HG03066 (cell line): ENCODE results near the gene DDO.

Experiments
- ATAC-seq: cut with Tn5 transposase; IDR thresholded peaks from one replicate; pipeline ENCODE4 v1.9.1; 2021; ENCODE audit warnings: low read depth; ENCODE audit not compliant: unreplicated experiment

The DDO gene

DNA sequence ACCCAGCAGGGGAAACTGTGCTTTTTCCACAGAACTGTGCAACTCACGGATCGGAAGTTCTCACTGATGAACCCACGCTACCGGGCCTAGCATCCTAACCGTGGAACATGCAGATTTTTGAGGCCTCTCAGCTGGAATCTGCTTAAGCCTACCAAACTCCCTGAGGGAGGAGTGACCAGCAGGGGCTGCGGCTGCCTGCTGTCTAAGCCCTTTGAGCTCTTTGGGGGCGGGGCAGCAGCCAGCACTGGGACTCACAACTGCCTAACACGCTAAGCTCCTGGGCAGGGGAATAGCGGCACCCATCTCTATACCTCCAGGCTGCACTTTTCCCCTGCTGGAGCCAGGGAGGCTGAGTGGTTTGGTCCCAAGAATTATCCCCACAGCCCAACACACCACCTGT lies 36.8 kb downstream of the DDO start:
- no peak for ATAC-seq

DNA sequence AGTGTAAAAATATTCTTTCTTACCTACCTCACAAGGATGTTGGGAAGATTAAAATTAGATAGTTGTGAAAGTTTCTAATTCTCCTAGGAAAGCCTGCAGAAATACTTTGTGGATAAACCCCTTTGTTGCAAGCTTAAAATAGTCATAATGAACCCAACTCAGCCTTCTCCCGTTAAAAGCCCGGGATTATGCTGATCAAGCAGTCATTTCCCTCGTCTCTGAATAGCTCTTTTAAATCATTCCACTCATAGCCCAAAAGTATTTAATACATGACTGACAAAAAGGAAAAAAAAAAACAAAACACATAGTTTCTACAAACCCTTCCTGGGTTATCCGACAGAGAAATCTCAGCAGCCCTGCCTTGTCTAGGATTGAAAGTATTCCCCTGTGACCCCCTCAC lies 46.3 kb downstream of the DDO start:
- no peak for ATAC-seq

DNA sequence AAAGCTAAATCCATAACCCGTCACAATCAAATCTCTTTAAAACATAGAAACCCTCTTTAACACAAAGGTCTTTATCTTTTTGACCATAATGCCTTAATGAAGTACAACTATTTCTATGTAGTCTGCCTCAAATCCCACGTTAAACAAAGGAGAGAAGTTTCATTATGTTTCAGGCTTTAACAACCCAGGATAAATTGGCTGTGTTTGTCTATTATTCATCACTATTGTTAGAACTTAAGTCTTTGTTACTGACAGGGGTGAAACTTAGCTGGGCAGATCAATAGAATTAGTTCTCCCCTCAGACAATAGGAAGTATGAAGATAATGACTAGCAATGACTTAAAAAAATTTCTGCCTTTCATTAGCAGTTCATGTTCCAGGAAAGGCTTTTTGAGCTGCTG lies 47.1 kb downstream of the DDO start:
- ATAC-seq, result no peak

DNA sequence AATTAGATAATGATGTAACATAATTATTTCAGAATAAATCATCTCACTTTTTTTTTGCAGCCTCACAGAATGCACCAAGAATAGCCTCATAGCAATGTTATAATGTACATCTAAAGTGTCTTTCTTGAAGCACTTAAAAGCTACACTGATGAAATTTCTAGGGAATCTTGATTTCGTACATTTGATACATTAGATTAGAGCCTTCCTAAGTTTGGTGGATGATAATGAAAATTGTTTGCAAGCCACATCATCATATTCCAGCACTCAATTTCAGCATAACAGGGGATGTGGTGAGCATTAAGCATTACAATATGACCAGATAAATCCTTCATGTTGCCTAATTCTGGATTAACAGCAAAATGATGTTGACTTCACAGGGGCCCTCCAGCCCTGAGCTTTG lies 47.5 kb downstream of the DDO start:
- ATAC-seq, result no peak

DNA sequence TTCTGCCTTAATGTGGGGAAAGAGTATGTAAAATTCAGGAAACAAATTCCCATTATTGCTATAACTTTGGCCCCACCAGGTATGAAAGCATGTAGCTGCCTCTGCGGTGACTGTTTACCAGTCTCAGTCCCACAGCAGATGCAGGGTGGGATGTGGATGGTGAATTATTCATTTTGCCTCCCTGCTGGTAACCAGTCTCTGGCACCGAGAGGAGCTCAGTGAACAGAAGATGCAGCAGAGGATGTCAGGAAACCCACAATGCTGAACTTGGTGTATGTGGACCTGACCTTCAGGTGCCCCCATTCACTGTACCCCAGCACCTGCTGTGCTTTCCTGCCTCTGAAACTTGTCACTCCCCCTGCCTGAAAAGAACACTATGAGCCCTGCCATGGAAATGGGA lies 48.4 kb downstream of the DDO start:
- no peak for ATAC-seq

DNA sequence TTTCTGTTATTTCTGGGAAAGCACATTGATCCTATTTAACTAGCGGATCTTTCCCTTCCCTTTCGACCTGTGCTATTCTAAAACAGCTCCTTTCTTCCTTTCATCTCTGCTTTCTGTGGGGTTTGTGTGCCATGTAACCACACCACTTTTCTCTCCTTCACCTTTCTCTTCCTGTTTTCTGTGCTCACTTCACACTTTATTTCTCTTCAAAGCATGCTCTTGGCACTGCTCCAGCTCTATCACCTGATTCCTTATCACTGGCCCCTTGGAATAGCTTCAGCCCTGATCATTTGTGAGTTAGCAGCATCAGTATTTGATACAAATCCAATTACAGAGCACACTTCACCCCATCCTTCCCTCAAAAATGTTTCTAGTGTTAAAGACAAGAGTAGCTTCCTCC lies 49.1 kb downstream of the DDO start:
- no peak for ATAC-seq

DNA sequence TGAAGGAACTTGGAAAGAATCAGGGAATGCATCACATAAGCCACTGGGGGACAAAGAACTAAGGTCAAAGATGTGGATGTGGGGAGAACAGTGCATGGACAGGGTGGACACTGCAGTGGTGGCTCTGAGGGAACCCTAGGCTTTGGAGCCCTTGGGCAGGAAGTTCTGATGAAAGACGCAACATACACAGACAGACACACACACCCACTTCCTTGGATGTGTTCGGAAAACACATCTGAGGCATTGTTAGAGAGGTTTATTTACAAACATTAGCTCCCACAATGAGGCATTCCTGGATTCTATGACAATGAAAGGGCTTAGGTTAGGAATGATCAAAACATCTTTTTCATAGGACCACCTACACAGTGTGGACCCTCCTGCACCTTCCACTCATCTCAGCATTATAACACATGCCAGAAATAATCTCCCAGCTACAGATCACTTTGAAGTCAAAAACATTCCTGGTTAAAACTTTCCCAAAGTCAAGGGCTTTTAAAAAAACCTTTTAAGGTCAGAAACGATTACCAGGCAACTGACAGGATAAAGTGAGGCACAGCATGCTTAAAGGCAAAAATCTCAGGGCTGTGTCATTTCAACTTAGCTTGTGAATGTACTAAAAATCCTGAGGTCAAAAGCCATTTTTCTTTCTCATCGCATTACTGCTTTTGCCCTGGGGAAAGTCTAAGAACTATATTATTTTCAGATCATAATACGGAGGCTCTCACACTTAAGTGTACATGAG lies 50.8 kb downstream of the DDO start:
- no peak for ATAC-seq

DNA sequence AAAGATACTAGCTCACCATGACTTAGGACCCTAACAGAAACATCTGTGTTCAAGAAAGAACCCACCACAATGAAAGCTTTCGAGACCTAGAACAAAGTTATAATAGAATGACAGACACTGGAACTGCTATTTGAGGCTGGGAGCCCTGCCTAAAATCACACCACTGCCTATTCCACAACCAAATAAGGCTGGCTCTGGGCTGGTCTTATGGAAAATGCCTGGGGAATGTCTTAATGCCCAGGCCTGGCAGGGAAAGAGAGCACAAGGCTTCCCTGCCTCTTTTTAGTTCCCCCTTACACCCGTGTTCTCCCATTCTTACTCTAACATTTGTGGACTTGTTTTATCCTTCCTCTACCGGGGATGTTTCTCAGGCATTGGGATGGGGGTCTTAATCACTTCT lies 51.6 kb downstream of the DDO start:
- ATAC-seq, result no peak

DNA sequence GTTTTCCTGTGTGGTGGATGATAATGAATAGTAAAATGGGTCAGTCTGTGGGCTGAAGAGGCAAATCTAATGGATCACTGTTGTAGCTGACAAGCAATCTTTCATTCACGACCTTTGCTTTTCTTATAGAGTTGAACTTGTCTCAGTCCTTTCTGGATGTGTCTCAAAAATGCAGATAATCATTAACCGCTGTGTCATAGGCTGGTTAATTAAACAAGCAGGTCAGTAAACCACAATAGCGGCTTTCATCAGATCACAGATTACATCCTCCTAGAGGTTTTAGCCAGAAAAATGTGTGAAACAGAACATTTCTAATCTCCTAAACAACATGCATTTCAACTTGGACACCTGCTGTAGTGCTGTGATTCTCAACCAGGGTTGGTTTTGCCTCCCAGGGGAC lies 54.7 kb downstream of the DDO start:
- no peak for ATAC-seq

DNA sequence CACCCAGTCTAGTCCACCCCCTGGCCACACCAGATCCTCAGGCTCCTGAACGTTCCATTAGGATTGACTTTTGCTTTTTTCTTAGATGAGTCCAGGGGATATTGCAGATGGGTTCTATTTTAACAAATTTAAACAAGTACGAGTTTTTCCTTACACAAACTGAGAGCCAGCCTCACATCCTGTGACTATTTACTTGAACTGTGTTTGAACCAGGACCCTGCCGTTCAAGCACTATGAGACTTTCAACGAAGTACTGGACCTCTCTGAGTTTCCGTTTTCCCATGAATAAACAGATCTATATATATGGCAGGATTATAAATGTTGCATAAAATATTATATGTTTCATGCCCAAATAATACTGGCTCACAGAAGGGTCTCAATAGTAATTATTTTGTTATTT lies 55.8 kb downstream of the DDO start:
- ATAC-seq, result no peak

DNA sequence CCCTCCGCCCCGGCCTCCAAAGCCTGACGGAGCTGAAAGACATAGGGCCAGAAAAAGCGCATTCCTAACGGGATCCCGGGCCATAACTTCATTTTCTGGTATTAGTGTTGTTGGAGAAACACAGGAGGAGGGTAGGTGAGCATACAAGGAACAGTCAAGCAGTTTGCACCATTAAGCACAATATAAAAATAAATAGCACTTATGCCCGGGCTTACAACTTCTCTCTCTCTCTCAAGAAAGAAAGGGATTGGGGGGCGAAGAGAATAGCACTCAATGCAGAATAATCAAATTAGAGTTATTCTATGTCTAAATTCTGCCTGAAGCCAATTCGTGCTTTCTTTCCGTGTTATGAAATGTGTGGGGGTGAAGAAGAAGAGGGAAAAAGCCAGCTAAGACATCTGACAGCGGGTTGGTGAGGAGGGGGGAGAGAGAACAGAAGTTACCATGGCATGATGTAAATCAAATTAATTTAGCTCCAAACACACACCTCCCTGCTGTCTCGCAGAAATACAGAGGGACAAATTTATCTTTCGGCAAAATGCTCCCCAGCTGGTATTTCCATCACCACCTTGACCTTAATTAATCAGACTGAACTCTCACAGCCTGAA lies 56.7 kb downstream of the DDO start:
- ATAC-seq, result no peak

DNA sequence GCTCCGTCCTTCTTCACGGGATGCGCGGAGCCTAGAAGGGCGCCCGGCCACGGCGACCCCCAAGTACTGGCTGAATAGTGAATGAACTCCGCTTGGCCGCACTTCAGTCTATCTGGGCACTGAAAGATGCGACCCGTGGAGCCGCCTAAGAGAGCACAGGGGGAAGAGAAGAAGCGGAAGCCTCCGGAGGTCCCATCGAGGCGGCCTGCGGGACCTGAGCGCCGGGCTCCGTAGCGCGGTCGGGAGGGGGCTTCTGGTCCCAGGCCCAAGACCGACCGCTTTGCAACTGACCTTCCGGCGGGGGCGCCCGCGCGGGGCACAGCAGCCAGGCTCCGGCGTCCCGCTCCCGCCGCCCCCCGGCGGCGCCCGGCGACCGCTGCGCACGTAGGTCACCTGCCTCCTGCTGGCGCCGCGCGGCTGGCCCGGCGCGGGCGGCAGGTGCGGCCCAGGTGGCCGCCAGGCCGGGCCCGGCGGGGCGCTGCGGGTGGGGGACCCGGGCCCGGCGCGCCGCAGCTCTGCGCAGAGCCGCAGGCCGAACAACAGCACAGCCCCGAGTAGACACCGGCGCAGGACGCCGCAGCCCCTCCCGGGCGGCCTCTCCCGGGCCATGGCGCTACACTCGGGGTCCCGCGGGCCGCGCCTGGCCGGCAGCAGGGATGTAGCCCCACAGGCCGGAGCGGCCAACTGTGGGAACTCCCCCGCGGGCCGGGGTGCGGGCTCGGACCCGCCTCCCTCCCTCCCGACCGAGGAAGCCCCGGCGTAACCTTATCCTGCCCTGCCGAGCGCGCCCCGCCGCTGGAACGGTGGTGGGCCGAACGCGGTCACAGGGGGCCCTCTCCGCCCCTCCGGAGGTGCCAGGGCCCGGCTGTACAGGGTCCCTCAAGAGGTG lies 57.5 kb downstream of the DDO start, which contains the start of gene METTL24:
METTL24 (minus strand) TSS at position 686 of the 889 bp plus-strand sequence; CDS start at position 609, 77 bp downstream.
- no peak for ATAC-seq

DNA sequence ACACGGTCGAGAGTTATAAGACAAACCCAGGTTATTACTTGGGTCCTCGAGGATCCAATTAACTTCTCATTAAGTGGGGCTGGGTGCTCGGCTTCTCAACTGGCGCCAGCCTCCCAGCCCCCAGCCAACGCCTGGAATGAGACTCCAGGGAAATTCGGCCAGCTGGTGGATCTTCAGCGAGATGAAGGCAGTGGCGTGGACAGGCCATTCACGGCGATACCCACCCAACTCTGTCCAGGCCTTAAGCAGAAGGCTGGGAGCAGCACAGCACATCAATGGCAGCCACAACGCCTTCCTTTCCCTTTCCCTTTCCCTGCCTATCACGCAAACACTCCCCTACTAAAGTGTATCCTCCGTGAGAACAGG lies 58.1 kb downstream of the DDO start:
- no peak for ATAC-seq

DNA sequence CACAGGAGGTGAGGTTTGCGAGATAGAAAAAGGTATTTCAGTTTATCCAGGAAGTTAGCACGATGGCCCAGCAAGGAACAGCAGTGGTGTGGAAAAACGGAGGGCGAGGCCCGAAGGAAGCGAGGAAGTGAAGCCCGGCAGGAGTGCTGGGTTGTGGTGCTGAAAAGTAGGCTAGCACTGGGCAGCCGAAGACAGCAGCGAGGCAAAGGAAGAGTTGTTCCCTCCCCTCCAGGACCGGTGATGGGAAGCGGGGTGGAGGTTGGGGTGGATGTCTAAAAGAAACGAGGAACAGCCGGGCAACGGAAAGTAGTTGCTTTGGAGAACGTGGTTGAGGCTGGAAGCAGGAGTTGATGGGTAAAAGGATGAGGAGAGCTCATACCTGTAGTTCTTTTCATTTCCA lies 58.6 kb downstream of the DDO start:
- no peak for ATAC-seq

DNA sequence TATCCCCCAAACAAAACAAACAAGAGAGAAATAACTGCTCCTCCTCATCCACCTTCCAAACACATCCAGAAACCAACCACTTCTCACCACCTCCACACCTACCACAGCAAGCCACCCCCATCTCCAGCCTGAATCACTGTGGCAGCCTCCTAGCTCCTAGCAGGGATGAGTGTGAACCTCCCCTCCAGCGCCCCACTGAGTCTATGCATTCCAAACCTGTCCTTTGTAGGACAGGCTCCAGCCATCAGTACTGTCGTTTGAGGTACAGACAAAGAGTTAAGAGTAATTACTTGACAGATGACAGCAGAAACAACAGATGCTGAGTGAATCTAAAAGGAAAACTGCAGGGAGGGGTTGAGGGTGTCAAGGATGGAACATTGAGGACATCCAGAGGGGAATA lies 59.6 kb downstream of the DDO start:
- ATAC-seq, result no peak

DNA sequence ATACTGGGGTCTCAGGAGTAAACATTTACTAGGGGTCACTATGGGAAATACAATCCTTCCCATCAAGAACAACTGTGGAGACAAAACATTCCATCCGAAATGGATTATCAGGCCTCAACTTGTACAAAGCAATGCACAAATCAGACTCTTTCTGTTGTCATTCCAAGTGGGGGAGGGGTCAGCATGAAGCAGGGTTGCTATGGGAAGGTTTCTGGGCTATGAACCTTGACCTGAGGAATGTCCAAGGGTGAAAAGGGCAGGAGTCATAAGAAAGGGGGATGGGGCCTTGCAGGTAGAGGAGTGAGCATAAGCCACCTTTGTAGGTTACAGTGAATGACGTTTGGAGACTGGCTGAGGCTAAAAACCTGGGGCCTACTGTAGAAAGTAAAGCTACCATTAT lies 60.4 kb downstream of the DDO start:
- no peak for ATAC-seq

DNA sequence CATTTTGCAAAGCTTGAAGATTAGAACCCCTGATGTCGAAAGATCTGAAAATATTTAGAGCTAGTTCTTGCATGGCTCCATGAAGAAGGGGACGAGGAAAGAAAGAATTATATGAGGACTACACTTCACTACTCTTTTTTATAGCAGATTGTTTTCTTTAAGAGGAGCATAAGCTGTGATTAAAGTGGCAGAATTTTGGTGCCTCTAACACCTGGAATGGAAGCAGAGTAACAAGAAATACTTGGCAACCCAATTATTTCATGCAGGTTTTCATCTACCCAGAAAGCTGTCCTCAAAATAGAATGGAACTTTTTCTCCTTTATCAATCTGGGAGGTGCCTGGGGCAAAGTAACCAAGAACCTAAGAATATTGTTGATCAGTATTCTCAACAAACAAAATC lies 61.2 kb downstream of the DDO start:
- ATAC-seq, result no peak

DNA sequence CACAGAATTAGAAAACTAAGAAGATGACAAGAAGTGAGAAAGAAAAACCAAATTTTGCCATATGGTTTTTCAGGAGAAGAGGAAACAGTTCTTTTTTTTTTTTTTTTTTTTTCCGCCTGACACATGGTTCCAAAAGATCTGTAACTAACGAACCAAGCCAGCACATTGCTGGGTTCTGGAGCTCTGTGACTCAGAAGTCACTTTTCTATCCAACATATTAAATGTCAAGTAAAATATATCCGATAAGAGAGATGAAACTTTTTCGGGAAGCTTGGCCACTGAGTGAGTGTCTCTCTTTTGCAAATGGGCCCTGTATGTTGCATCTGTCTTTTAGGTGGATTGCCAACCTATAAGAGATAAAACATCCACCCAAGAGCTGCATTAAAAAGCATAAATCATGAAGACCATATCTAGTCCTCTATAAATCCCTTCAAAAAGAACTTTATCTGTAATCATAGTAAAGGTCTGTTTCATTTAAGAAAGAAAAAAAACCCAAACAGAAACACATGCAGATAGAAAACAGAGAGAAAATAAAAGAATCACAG lies 61.8 kb downstream of the DDO start:
- ATAC-seq, result no peak

DNA sequence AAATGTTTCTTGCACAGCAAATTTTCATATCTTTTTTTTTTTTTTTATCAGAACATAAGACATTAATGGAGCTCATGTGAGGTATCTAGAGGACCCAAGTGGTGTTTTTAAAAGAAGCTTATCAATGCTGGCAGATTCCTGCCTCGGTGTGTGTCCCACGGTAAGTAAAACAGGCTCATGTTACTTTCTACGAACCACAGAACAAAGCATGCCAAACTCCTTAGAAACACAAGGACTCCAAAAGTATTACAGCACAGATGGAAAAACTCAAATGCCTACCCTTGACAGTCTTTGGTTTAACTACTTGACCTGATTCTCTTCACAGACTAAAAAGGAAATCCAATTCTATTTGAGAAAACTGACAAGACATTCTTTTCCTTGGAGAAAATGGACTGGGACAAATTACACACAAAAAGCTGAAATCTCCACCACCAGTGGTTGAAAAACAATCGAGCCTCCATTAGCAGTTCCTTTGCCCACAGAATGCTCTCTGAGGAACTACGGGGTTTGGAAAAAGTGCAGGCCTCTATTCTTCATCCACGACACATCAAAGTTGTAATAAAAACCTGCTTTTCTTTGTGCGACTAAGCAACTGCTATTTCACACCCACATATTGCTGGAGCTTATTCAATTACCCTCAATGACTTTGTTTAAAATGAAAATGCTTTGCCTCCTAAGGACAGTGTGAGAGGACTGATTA lies 62.7 kb downstream of the DDO start:
- ATAC-seq, result no peak

DNA sequence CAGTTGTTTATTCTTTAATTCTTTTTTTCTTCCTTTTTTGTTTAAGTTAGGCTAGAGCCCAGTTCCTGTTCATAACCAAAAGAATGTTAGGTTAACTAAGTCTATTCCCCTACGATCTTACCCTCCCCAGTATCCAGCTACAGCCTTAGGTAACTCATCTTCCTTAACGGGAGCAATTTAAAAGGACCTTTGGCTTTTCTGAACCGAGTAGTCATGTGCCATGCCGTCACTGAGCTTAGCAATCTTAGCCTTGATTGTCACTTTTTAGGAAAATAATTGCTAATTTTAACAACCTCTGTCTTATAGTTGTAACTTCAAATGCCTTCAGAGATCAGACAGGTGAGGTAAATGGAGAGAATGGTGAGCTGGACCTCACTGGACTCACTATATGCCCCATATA lies 63.4 kb downstream of the DDO start:
- ATAC-seq, result no peak

DNA sequence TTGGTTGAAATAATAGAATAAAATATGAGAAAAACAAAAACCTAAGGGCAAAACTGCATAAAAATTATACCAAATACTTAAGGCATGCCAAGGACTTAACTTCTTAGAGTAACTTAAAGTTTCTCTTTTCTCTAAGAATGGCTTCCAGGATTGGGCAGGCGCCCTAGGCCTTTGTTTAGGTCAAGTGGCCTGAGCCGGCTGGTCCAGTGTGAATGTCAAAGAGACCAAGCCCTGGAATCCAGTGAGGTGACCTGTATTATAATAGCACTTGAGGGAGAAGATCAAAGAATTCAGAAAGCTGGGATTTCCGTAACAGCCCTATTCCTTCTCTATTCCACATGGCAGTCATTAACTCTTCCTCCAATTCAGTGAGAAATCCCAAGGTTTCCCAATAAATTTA lies 63.8 kb downstream of the DDO start:
- ATAC-seq, result no peak
